Calu3 (cell line): Measurements from ENCODE around the gene PLSCR5. TPM values are rescaled to one million over a fixed set of nuclear protein-coding genes. Genes with fewer than 3 reads are reported as not detected.

Source experiments
- BruUV-seq: library from RNA; stranded (reverse); fragments of 400-500 nt; replicated peaks from 2 replicates; lab custom pipeline; 2021; lab: Mats Ljungman, UMichigan
- CTCF ChIA-PET: fragments of 300-600 bp; sonication (Branson Sonifier 250); formaldehyde crosslinking; loops from one replicate; lab custom pipeline; 2022; ENCODE audit warnings: antibody characterized with exemption; lab: Charles Lee
- DNase-seq: peaks from one replicate; pipeline ENCODE4 v3.0.0; 2022
- H3K27ac Mint-ChIP-seq: one replicate; pipeline ENCODE4 v1.8.0; 2022; ENCODE audit warnings: mixed read lengths; ENCODE audit not compliant: unreplicated experiment
- H3K27me3 Mint-ChIP-seq: one replicate; pipeline ENCODE4 v1.8.0; 2022; ENCODE audit warnings: mixed read lengths; ENCODE audit not compliant: unreplicated experiment
- H3K36me3 Mint-ChIP-seq: one replicate; pipeline ENCODE4 v1.8.0; 2022; ENCODE audit warnings: mild to moderate bottlenecking, moderate library complexity, mixed read lengths; ENCODE audit not compliant: insufficient read depth, unreplicated experiment
- H3K4me1 Mint-ChIP-seq: one replicate; pipeline ENCODE4 v1.8.0; 2022; ENCODE audit warnings: mild to moderate bottlenecking, low read depth, mixed read lengths; ENCODE audit not compliant: unreplicated experiment
- H3K4me3 Mint-ChIP-seq: one replicate; pipeline ENCODE4 v1.8.0; 2022; ENCODE audit warnings: mild to moderate bottlenecking, low read depth, moderate library complexity, mixed read lengths; ENCODE audit not compliant: unreplicated experiment
- H3K9me3 Mint-ChIP-seq: one replicate; pipeline ENCODE4 v1.8.0; 2022; ENCODE audit warnings: low read depth, mixed read lengths; ENCODE audit not compliant: unreplicated experiment
- CTCF ChIP-seq: fragments of 200-600 bp; IDR thresholded peaks from one replicate; pipeline ENCODE4 v1.8.0; 2022; ENCODE audit warnings: antibody characterized with exemption; ENCODE audit not compliant: unreplicated experiment
- intact Hi-C: fragments of 100-400 bp; cut with micrococcal nuclease; formaldehyde crosslinking; loops from one replicate; pipeline ENCODE4 v1.10.0; 2022; ENCODE audit not compliant: unreplicated experiment
- total RNA-seq: library from RNA; stranded (reverse); gene quantifications from 2 replicates; pipeline ENCODE4 v1.2.3, GENCODE V29; 2022

Gene PLSCR5
- total RNA-seq, 1 experiment from 2014 or later, result not detected

GRCh38 chr3:146554151-146554760 is 50.9 kb downstream of the PLSCR5 start:
- intact Hi-C loops, result no loop called here
- Mint-ChIP-seq H3K36me3 (no peaks in the 10 kb centered on the region), H3K27me3 (no peaks in the 10 kb centered on the region), H3K4me1 (peaks cover 32% of the 10 kb centered on the region), H3K4me3 (no peak overlapping the region), H3K27ac (no peak overlapping the region), H3K9me3 (no peaks in the 10 kb centered on the region)
- no TSS peak for BruUV-seq
- no peak for DNase-seq
- CTCF ChIA-PET, result interaction anchor here (0.7 kb wide), 1 partner anchor 320 kb away, joined by 4 read pairs; no protein-coding TSS in a partner anchor
- no peak for TF ChIP-seq CTCF

- peak overlapping the region; percentile 40 for H3K27ac Mint-ChIP-seq
- peak overlapping the region; percentile 4 for H3K4me3 Mint-ChIP-seq
- no TSS peak for BruUV-seq
- intact Hi-C loops, result no loop called here
- no peak for TF ChIP-seq CTCF
- H3K4me1 Mint-ChIP-seq, result peaks cover 55% of the 10 kb centered on the region
- no peaks in the 10 kb centered on the region for H3K9me3 Mint-ChIP-seq
- CTCF ChIA-PET, result interaction anchor here (0.6 to 1.1 kb wide), 6 partner anchors 12 to 362 kb away, joined by 3 to 7 read pairs (median 4); no protein-coding TSS in a partner anchor
- no peaks in the 10 kb centered on the region for H3K27me3 Mint-ChIP-seq
- peaks cover 10% of the 10 kb centered on the region for H3K36me3 Mint-ChIP-seq
- DNase-seq, result peak; percentile 54
These were observed 54.2 kb downstream of the PLSCR5 start for GRCh38 chr3:146550743-146551510.

- no peaks in the 10 kb centered on the region for H3K27me3 Mint-ChIP-seq
- intact Hi-C loops, result no loop called here
- peaks cover 63% of the 10 kb centered on the region for H3K4me1 Mint-ChIP-seq
- no peak for TF ChIP-seq CTCF
- CTCF ChIA-PET, result interaction anchor here (1.0 kb wide), 1 partner anchor 44 kb away, joined by 3 read pairs; no protein-coding TSS in a partner anchor
- peaks cover 16% of the 10 kb centered on the region for H3K36me3 Mint-ChIP-seq
- no peaks in the 10 kb centered on the region for H3K9me3 Mint-ChIP-seq
- DNase-seq, result no peak
- no TSS peak for BruUV-seq
- peak overlapping the region; percentile 4 for H3K4me3 Mint-ChIP-seq
- H3K27ac Mint-ChIP-seq, result peak overlapping the region; percentile 40
These were observed 55.0 kb downstream of the PLSCR5 start for GRCh38 chr3:146550070-146550615.

- BruUV-seq, result no TSS peak
- peak overlapping the region; percentile 91 for H3K27ac Mint-ChIP-seq
- peaks cover 44% of the 10 kb centered on the region for H3K36me3 Mint-ChIP-seq
- CTCF ChIA-PET, result interaction anchor here (1.2 kb wide), 1 partner anchor 8 kb away, joined by 3 read pairs; no protein-coding TSS in a partner anchor
- TF ChIP-seq CTCF, result no peak
- no peaks in the 10 kb centered on the region for H3K27me3 Mint-ChIP-seq
- intact Hi-C loops, result loop anchor here (2.0 kb wide), 1 partner anchor 29 kb away; no protein-coding TSS in a partner anchor
- peak overlapping the region; percentile 6 for H3K4me3 Mint-ChIP-seq
- DNase-seq, result no peak
- no peaks in the 10 kb centered on the region for H3K9me3 Mint-ChIP-seq
- H3K4me1 Mint-ChIP-seq, result peaks cover 53% of the 10 kb centered on the region
These were observed 57.8 kb downstream of the PLSCR5 start for GRCh38 chr3:146547235-146547835.
